ENCODE data around the gene PRRT3.

- no peak for TF ChIP-seq POLR2A (IDR thresholded peaks at IDR 0.05; ENCODE audit: low read depth, low read length)
- no peak for TF ChIP-seq CTCF (conservative IDR thresholded peaks at IDR 0.05; ENCODE audit: low read depth, low read length)
- TF ChIP-seq RFX5 (IDR thresholded peaks at IDR 0.05; ENCODE audit: low read depth, low read length): no peak
- TF ChIP-seq SMC3 (IDR thresholded peaks at IDR 0.05; ENCODE audit: low read depth, low read length): no peak
- TF ChIP-seq RAD21 (IDR thresholded peaks at IDR 0.05; ENCODE audit: low read length): no peak
- TF ChIP-seq, protein P1, sequence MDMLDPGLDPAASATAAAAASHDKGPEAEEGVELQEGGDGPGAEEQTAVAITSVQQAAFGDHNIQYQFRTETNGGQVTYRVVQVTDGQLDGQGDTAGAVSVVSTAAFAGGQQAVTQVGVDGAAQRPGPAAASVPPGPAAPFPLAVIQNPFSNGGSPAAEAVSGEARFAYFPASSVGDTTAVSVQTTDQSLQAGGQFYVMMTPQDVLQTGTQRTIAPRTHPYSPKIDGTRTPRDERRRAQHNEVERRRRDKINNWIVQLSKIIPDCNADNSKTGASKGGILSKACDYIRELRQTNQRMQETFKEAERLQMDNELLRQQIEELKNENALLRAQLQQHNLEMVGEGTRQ (IDR thresholded peaks at IDR 0.05; ENCODE audit: low read depth, low read length): no peak
- no peak for TF ChIP-seq CHD1 (IDR thresholded peaks at IDR 0.05; ENCODE audit: low read depth, low read length)
- TF ChIP-seq NFE2L2 (IDR thresholded peaks at IDR 0.05; ENCODE audit: low read depth, low read length): no peak
These were observed 48.3 kb downstream of the PRRT3 start for GRCh38 chr3:9903904-9904303.
